Chondrocyte (in vitro differentiated cells): ENCODE measurements around the gene ELMO2. TPM values are rescaled to one million over a fixed set of nuclear protein-coding genes. Genes with fewer than 3 reads are reported as not detected.

Experiments
- DNase-seq: peaks from one replicate; pipeline ENCODE4 v3.0.0; 2021; ENCODE audit warnings: mixed read lengths, low spot score
- H3K27ac Mint-ChIP-seq: one replicate; pipeline ENCODE4 v1.8.0; 2021; ENCODE audit warnings: mild to moderate bottlenecking, moderate library complexity, mixed read lengths; ENCODE audit not compliant: unreplicated experiment
- H3K27me3 Mint-ChIP-seq: 2 replicates; pipeline ENCODE4 v1.8.0; 2021; ENCODE audit warnings: low read depth, mixed read lengths
- H3K36me3 Mint-ChIP-seq: 2 replicates; pipeline ENCODE4 v1.8.0; 2021; ENCODE audit warnings: low read depth, mixed read lengths
- H3K4me1 Mint-ChIP-seq: 2 replicates; pipeline ENCODE4 v1.8.0; 2021; ENCODE audit warnings: low read depth, mild to moderate bottlenecking, mixed read lengths
- H3K4me3 Mint-ChIP-seq: one replicate; pipeline ENCODE4 v1.8.0; 2021; ENCODE audit warnings: mild to moderate bottlenecking, moderate library complexity, mixed read lengths; ENCODE audit not compliant: unreplicated experiment
- H3K9me3 Mint-ChIP-seq: 2 replicates; pipeline ENCODE4 v1.8.0; 2021; ENCODE audit warnings: low read depth, mixed read lengths
- total RNA-seq: library from RNA; stranded (reverse); gene quantifications from 3 replicates; pipeline ENCODE4 v1.2.1, GENCODE V29; 2021
- TF ChIP-seq, protein P1 (sequence below): fragments of 200-600 bp; sonication (generic); IDR thresholded peaks from 2 replicates; pipeline ENCODE4 v1.5.0; 2021; ENCODE audit warnings: antibody characterized with exemption, mild to moderate bottlenecking, moderate library complexity

Gene ELMO2
- total RNA-seq, 1 donor from 2014 or later, result 52.9 TPM

DNA sequence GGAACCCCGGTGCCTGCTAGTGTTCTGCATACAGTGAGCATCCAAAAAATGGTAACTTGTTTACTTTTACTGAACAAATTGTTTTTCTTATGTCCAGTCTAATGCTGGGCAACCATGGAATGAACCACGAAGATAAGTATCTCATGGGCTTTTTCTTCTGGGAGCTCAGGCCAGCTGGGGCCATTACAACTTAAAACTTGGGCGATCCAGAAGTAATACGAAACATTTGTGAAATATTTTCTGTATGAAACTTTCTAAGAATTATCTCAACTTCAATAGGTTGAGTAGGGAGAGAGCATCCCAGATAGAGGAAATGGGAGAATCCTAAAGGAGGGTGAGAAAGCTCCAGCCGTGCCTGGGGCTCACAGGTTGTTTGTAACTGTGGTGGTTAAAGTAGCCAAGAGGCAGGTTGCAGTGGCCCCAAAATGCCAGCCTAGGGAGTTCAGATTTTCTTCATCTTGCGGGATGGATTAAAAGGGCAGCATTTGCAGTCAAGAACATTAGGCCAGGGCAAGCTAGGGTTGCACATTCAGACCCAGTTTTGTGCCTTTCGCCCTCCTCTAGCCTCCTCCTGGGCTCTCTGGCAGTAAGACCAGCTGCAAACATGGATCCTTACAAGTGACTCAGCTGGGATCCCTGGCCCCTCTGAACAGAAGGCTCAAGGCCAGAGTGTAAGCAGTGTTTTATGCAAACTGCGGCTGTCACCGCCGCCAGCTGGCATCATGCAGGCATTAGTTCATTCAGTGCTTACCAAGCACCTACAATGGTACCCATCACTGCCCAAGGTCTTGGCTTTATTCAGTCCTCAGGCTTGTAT, 41.5 kb downstream of the ELMO2 start:
- DNase-seq, result no peak
- TF ChIP-seq, protein P1, sequence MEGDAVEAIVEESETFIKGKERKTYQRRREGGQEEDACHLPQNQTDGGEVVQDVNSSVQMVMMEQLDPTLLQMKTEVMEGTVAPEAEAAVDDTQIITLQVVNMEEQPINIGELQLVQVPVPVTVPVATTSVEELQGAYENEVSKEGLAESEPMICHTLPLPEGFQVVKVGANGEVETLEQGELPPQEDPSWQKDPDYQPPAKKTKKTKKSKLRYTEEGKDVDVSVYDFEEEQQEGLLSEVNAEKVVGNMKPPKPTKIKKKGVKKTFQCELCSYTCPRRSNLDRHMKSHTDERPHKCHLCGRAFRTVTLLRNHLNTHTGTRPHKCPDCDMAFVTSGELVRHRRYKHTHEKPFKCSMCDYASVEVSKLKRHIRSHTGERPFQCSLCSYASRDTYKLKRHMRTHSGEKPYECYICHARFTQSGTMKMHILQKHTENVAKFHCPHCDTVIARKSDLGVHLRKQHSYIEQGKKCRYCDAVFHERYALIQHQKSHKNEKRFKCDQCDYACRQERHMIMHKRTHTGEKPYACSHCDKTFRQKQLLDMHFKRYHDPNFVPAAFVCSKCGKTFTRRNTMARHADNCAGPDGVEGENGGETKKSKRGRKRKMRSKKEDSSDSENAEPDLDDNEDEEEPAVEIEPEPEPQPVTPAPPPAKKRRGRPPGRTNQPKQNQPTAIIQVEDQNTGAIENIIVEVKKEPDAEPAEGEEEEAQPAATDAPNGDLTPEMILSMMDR, result no peak
- peak overlapping the region; percentile 91 for H3K4me3 Mint-ChIP-seq
- peaks cover 36% of the 10 kb centered on the region for H3K4me1 Mint-ChIP-seq
- no peaks in the 10 kb centered on the region for H3K27me3 Mint-ChIP-seq
- H3K27ac Mint-ChIP-seq, result peak overlapping the region; percentile 93
- no peaks in the 10 kb centered on the region for H3K9me3 Mint-ChIP-seq
- H3K36me3 Mint-ChIP-seq, result peaks cover 20% of the 10 kb centered on the region

DNA sequence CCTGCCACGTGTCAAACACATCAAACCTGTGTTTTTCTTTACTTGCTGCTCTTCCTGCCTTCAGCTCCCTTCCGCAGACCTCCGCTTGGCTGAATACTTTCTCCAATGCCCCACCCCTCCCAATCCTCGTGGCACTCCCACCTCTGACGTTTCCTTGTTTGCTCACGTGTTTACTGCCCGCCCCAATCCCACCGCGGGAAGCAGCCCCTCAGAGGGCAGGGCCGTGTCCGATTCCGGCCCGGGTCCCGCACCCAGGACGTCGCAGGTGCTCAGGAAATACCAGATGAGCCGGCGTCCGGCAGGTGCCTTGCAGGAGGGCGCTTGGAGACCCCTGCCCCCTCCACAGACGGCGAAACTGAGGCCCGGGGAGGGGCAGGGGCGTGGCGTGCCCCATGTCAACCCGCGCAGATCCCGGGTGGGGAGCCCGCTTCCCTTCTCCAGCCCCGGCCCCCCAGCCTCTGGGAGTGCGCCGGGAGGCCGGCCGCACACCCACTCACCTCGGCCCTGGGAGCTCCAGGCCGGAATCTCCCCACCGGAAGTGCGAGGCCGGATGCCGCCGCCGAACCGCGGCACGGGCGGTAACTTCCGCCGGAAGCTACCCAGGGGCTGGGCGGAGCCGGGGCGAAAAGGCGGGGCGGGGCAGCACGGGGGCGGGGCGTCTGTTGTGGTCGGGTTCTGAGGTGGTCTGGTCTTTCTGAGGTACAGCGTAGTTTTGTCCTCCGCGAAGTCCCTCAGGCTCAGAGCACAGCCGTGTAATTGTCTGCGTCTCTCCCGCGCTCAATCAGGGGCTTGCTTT, 42.3 kb downstream of the ELMO2 start:
- H3K9me3 Mint-ChIP-seq, result no peaks in the 10 kb centered on the region
- no peaks in the 10 kb centered on the region for H3K27me3 Mint-ChIP-seq
- H3K4me3 Mint-ChIP-seq, result peak overlapping the region; percentile 91
- TF ChIP-seq, protein P1, result no peak
- peak overlapping the region; percentile 93 for H3K27ac Mint-ChIP-seq
- peaks cover 36% of the 10 kb centered on the region for H3K4me1 Mint-ChIP-seq
- no peak for DNase-seq
- peaks cover 16% of the 10 kb centered on the region for H3K36me3 Mint-ChIP-seq

DNA sequence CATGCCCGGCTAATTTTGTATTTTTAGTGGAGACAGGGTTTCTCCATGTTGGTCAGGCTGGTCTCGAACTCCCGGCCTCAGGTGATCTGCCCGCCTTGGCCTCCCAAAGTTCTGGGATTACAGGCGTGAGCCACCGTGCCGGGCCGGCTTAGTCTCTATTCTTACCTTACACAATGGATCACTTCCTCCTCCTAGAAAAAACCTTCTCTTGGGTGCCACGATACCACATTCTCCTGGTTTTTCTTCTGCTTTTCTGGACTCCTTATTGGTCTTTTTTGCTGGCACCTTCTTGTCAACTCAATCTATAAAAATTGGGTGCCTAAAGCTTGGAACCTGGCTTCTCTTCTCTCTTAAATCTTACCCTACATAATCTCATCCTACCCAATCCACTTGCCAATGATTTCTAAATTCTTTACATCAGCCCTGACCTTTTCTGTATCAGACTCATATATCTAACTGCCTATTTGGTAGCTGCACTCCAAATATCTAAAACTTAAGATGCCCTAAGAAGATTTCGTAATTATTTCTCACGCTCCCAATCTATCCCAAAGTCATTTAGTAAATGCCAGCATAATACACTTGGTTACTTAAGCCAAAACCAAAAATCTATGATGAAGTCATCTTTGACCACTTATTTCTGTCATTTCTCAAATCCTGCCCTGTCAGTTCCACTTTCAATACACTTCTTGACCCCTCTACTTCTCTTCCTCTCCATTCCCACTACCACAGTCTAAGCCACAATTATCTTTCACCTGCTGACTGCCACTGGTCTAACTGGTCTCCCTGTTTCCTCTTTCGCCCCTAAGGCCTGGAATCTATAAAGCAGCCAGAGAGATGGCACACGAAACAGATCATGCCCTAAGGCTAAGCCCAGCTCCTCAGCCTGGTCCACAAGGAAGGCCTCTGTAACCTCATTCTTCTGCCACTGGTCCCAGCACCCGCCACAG, 43.2 kb downstream of the ELMO2 start:
- no peaks in the 10 kb centered on the region for H3K9me3 Mint-ChIP-seq
- TF ChIP-seq, protein P1, result no peak
- peak overlapping the region; percentile 93 for H3K27ac Mint-ChIP-seq
- H3K4me1 Mint-ChIP-seq, result peaks cover 38% of the 10 kb centered on the region
- no peak for DNase-seq
- no peaks in the 10 kb centered on the region for H3K27me3 Mint-ChIP-seq
- peaks cover 11% of the 10 kb centered on the region for H3K36me3 Mint-ChIP-seq
- H3K4me3 Mint-ChIP-seq, result peak overlapping the region; percentile 91

DNA sequence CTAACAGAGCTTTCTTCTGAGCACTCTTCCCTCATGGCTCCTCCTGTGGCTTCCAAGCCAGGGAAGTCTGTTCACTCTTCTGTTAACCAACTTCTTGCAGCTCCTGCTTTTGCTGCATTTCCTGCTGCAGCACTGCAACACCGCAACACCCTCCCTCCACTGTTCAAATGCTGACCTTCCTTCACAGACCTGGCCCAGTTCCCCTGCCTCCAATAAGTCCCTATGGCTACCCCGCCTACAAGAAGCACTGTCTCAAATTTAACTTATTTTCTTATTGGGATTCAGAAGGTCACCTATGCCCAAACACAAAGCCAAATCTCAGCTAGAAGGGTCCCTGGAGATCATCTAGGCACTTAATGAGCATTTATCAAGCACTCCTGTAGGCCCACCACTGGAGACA, 44.6 kb downstream of the ELMO2 start:
- Mint-ChIP-seq H3K4me3 (no peak overlapping the region), H3K27me3 (no peaks in the 10 kb centered on the region), H3K27ac (no peak overlapping the region), H3K9me3 (no peaks in the 10 kb centered on the region), H3K36me3 (peaks cover 8% of the 10 kb centered on the region), H3K4me1 (peaks cover 45% of the 10 kb centered on the region)
- DNase-seq, result no peak
- TF ChIP-seq, protein P1, result no peak
